ENCODE measurements around the gene TMEM266. TPM values are rescaled to one million over a fixed set of nuclear protein-coding genes. Genes with fewer than 3 reads are reported as not detected.

Gene TMEM266
- total RNA-seq, 1 experiment from 2014 or later, result 0.10 TPM

DNA sequence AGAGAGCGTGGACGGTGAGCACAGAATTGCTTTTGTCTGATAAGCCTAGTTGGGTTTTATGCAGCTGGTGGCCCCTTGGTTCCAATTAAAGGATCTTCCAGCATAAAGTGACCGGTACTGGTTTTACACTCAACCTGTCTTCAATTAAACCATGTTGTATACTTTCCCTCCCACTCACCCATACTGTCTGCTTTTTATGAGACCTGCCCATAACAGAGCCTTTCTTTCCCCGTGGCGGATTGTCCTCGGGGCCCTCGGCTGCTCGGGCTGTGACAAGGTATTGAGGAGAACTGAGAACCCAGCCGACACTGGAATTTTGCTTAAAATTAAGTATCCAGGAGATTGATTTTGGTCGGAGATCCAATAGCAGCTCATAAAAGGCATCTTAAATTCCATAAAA is 98.4 kb downstream of the TMEM266 start:
- Histone ChIP-seq H3K4me1 (peaks cover 3% of the 10 kb centered on the region; the same call in 1 of the 2 replicates), H3K27ac (no peak overlapping the region), H3K27me3 (peaks cover 8% of the 10 kb centered on the region), H3K36me3 (no peaks in the 10 kb centered on the region), H3K9me3 (replicated peaks) (no peaks in the 10 kb centered on the region), H3K4me3 (no peak overlapping the region)
- no peak for DNase-seq

DNA sequence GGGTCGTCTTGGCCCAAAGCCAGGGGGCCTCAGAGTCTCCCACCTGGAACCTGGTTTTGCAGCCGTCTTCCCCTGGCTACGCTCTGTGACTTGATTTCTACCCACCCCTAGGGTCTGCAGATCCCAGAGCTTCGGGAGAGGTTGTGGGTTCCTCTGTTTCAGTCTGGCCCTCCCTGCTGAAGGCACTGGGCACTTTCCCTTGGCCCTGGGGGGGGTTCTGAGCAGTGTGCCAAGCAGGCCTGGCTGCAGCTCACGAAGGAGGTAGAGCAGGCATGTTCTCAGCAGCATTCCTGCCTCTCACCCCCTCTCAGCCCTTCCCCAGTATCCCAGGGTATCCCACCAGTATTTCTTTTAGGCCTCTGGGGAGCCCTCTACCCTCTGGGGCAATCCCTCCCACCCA is 99.0 kb downstream of the TMEM266 start:
- H3K27ac ChIP-seq, result no peak overlapping the region
- peaks cover 6% of the 10 kb centered on the region for H3K27me3 ChIP-seq
- no peaks in the 10 kb centered on the region for H3K36me3 ChIP-seq
- DNase-seq, result no peak
- H3K4me1 ChIP-seq, result peaks cover 7% of the 10 kb centered on the region; the same call in 1 of the 2 replicates
- H3K9me3 ChIP-seq (replicated peaks), result no peaks in the 10 kb centered on the region
- no peak overlapping the region for H3K4me3 ChIP-seq

DNA sequence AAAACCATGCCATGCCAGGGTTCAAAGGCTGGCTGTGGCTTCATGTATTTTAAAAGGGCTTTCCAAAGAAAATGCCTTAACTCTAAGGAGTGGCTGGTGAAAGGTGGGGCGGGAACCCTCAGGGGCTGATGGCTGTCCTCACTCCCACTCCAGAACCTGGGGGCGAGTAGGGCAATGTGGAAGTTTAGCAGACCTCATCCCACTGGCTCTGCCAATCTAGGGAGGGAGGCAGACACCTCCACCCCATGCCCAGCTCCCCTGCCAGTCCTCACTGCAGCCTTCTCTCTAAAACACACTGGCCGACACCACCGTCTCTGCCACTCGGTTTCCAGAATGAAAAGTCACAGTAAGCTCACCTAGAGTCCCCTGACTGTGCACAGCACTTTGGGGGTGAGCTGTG is 99.5 kb downstream of the TMEM266 start:
- Histone ChIP-seq H3K27me3 (peaks cover 5% of the 10 kb centered on the region; the same call in 1 of the 2 replicates), H3K4me1 (peaks cover 7% of the 10 kb centered on the region; the same call in 1 of the 2 replicates), H3K9me3 (replicated peaks) (no peaks in the 10 kb centered on the region), H3K4me3 (no peak overlapping the region), H3K36me3 (no peaks in the 10 kb centered on the region), H3K27ac (no peak overlapping the region)
- DNase-seq, result no peak

DNA sequence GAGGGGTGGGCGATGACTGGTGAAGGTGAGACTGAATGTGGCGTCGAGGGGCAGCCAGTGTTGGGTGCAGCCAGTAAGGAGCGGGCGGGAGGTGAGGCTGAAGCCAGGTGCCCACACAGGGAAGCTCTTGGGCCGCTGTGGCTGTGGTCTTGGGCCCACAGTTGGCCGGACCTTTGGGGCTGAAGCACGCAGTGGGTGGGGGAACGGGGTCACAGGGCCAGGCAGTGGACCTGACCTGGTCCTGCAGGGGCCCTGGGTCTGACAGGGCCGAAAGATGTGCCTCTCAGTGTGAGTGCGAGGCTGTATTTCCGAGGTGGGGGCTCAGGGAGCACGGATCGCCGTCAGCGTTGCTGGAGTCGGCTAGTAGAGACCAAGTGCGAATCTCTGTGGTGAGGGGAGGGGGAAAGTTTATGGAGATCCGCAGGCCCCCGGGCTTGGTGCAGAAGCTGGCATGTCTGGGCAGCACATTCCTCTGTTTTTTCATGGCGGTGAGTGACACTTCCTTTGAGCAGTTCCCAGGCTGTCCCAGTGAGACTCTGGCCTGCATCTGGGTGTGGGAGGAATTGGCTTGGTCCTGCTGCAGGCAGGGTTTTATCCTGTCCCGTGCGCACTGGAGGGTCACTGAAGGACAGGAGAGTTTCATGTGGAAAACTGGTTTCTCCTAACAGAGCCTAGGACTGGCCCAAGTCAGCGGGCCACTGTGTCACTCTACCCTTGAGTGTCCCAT is 100.8 kb downstream of the TMEM266 start:
- H3K27ac ChIP-seq, result no peak overlapping the region
- H3K4me1 ChIP-seq, result peaks cover 7% of the 10 kb centered on the region; the same call in 1 of the 2 replicates
- no peaks in the 10 kb centered on the region for H3K36me3 ChIP-seq
- H3K4me3 ChIP-seq, result no peak overlapping the region
- H3K9me3 ChIP-seq (replicated peaks), result no peaks in the 10 kb centered on the region
- no peak for DNase-seq
- H3K27me3 ChIP-seq, result peaks cover 5% of the 10 kb centered on the region; the same call in 1 of the 2 replicates

DNA sequence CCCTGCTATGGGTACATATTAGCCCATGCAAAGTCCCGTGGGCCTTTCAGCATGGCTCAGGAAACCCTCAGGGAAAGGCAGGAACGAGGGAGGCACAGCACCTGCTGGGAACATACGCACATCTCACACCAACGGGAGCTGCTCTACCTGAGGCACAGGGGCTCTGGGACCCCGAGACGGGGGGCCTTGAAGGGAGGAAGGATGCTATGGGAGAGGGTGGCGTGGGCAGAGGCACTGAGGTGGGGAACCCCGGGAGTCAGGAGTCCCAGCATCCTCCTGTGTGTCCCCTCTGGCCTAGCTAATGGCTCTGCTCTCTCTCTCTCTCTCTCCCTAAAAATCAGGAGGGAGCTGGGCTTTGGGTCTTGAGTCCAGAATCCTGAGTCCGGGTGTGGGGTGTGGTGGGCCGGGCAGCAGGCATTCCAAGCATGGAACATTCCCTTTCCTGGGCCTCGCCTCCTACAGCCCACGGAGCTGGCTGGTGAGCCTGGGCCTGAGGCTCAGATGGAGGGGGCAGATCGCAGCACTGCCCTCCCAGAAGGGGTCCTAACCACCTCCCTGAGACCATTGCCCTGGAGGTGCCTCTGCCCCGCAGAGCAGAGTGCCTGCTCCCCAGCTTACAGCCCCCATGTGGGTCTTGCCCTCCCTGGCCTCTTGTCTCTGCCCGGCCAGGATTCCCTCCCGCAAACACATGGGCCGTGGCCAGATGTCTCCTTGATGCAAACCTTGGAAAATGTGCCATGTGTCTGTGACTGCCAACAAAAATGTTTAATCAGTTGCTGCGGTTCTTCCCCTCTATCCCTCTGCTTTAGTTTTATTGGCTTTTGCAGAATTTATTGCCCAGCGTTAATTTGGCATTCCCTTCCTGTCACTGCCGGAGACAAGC is 101.6 kb downstream of the TMEM266 start:
- peak; percentile 26 to 32 for DNase-seq
- Histone ChIP-seq H3K4me1 (peaks cover 7% of the 10 kb centered on the region; the same call in 1 of the 2 replicates), H3K9me3 (replicated peaks) (no peaks in the 10 kb centered on the region), H3K36me3 (no peaks in the 10 kb centered on the region), H3K4me3 (peak overlapping the region; percentile 17), H3K27ac (no peak overlapping the region), H3K27me3 (peaks cover 5% of the 10 kb centered on the region; the same call in 1 of the 2 replicates)

DNA sequence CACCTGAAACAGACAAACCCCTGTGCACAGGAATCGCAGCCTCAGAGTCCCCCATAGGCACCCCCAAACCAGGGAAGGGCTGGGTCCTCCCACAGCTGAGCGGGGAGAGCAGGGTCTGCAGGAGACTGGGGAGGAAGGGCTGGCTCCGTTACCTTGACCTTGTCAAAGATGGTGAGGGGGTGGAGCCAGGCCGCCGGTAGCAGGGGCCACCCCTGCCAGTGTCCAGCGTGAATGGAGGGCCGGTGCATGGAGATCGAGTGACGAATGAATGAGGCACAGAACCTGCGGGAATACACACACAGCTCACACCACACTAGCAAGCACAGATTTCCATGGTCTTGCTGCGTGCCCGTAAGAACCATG is 102.2 kb downstream of the TMEM266 start:
- no peaks in the 10 kb centered on the region for H3K9me3 ChIP-seq (replicated peaks)
- H3K27me3 ChIP-seq, result peaks cover 5% of the 10 kb centered on the region; the same call in 1 of the 2 replicates
- H3K27ac ChIP-seq, result no peak overlapping the region
- no peaks in the 10 kb centered on the region for H3K36me3 ChIP-seq
- peaks cover 7% of the 10 kb centered on the region; the same call in 1 of the 2 replicates for H3K4me1 ChIP-seq
- peak overlapping the region; percentile 17 for H3K4me3 ChIP-seq
- no peak for DNase-seq

DNA sequence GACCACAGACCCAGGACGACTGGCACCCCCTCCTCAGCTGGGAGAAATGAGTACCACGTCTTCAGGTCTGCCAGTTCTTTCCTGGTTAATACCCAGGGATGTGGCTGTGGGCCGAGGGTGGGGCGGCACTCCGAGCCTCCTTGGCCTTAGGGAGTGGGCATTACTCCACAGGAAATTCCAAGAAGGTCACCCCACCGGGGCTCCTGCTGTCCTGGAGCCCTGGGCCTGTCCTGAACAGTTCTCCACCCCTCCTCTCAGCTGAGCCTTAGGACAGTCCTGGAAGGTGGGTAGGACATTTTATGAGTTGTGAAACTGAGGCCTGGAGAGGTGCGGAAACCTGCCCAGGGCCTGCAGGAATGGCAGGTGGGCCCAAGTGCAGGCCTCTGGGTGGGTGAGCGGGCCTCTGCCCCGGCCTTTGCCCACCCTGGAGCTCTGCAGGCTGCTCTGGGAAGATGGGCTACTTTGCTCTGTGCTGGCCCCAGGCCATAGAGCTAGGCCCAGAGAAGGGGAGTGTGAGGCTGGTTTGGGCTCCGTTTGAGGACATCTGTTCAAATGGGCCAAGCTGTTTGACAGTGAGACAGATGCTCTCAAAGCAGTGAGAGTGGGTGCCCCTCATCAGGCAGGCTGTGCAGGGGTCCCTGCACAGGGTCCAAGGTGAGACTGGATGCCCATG is 103.1 kb downstream of the TMEM266 start:
- H3K9me3 ChIP-seq (replicated peaks), result no peaks in the 10 kb centered on the region
- H3K36me3 ChIP-seq, result no peaks in the 10 kb centered on the region
- H3K27ac ChIP-seq, result no peak overlapping the region
- peaks cover 5% of the 10 kb centered on the region; the same call in 1 of the 2 replicates for H3K27me3 ChIP-seq
- no peak overlapping the region for H3K4me3 ChIP-seq
- DNase-seq, result no peak
- peaks cover 7% of the 10 kb centered on the region; the same call in 1 of the 2 replicates for H3K4me1 ChIP-seq

DNA sequence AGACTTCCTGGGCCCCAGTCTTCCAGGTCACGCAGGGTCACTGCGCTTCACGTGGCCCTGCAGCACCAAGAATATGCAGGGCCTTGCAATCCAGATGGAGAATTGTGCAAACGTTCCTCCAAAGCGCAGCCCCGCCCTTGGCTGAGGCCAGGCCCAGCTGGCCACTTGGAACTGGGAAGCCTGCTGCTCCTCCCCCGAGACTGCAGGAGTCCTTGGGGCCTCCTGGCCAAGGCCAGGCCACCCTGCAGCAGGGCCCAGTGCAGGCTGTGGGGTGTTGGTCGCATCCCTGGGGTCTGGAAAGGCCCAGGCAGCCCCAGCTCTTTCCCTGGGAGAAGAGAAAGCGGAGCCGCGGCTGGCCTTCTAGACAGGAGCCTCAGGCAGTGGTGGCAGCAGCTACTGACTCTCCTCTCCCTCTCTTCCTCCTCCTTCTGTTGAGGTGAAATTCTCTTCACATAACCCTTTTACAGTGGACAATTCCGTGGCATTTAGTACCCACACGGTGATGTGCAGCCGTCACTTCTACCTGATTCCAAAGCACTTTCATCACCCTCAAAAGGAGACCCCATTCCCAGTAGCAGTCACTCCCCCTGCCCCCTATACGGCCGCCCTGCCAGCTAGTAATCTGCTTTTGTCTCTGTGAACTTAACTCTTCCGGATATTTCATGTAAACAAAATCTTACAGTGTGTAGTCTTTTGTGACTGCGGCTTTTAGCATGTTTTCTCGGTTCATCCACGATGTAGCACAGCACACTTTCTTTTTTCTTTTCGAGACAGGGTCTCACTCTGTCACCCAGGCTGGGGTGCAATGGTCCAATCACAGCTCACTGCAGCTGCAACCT is 103.9 kb downstream of the TMEM266 start:
- Histone ChIP-seq H3K9me3 (replicated peaks) (no peaks in the 10 kb centered on the region), H3K4me3 (no peak overlapping the region), H3K27me3 (peaks cover 1% of the 10 kb centered on the region; the same call in 1 of the 2 replicates), H3K36me3 (no peaks in the 10 kb centered on the region), H3K4me1 (peaks cover 12% of the 10 kb centered on the region), H3K27ac (no peak overlapping the region)
- peak in 1 of 2 experiments; percentile 30 for DNase-seq

DNA sequence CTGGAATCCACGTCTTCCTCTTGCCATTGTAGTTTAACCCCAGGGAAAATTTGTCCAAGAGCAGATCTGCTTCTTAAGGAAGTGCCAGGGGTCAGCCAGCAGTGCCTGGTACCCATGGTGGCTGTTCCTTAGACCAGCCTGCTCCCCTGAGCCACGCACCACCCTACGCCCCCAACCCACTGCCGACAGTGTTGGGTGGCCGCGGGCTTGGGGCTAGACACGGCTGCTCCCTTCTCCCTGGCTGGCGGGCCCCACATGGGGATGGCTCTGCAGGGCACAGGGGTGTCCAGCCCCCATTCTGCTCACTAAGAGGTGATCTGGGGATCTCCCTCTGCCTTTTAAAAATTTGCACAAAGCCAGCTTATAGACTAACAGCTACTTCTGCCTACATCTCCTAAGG is 104.8 kb downstream of the TMEM266 start:
- DNase-seq, result no peak
- H3K27me3 ChIP-seq, result no peaks in the 10 kb centered on the region
- peaks cover 12% of the 10 kb centered on the region for H3K4me1 ChIP-seq
- H3K27ac ChIP-seq, result no peak overlapping the region
- H3K9me3 ChIP-seq (replicated peaks), result no peaks in the 10 kb centered on the region
- no peak overlapping the region for H3K4me3 ChIP-seq
- H3K36me3 ChIP-seq, result no peaks in the 10 kb centered on the region

DNA sequence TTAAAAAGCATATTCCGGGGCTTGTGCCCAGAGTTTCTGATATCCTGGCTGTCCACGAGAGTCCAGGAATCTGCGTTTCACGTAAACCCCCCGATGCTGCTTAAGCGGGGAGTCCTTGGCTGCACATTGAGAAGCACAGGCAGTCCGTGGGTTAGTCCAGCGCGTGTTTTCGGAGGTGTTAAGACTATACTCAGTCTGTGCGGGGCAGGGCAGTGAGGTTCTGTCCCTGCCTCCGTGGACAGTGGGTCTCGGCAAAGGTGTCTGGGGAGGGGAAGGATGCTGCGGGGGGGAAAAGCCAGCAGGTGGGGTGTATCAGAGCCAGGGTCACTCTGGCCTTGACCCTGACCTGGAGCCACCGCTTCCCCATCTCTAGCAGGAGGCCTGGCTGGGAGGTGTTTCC is 106.2 kb downstream of the TMEM266 start:
- no peak for DNase-seq
- Histone ChIP-seq H3K27ac (no peak overlapping the region), H3K36me3 (no peaks in the 10 kb centered on the region), H3K9me3 (replicated peaks) (no peaks in the 10 kb centered on the region), H3K4me1 (peaks cover 12% of the 10 kb centered on the region), H3K27me3 (no peaks in the 10 kb centered on the region), H3K4me3 (no peak overlapping the region)

DNA sequence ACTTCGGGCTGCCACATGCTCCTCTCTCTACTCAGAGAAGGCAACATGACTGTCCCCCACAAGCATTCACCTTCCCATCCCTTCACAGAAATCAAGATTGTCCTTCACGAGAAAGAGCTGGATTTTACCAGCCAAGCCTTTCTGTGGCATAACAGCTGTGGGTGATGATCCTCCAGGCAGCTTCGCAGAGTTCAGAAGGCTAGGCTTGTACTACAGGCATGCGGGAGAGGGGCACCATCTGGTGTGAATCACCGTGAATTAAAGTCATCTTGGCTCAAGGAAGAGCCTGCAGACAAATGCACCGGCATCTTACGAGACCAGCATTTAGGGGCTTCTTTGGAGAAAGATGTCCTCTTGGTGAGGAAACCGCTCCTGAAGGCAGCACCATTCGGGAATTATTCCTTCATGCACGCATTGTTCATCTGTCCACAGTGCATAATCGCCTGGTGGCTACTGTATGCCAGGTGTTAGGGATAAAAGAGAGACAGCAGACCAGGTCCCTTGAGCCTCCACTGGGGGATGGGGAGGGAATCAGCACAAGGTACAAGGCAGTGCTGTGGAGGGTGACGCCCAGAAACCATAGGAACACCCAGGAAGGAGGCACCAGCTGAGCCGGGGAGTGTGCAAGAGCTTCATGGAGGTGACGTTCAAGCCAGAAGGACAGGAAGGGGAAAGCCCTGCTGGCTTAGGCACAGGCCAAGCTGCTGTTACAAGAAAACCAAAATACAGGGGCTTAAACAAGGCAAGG is 108.6 kb downstream of the TMEM266 start:
- H3K36me3 ChIP-seq, result no peaks in the 10 kb centered on the region
- peaks cover 7% of the 10 kb centered on the region for H3K4me1 ChIP-seq
- H3K4me3 ChIP-seq, result peak overlapping the region; percentile 45
- H3K27ac ChIP-seq, result no peak overlapping the region
- peak in 1 of 2 experiments; percentile 39 for DNase-seq
- H3K9me3 ChIP-seq (replicated peaks), result no peaks in the 10 kb centered on the region
- no peaks in the 10 kb centered on the region for H3K27me3 ChIP-seq

DNA sequence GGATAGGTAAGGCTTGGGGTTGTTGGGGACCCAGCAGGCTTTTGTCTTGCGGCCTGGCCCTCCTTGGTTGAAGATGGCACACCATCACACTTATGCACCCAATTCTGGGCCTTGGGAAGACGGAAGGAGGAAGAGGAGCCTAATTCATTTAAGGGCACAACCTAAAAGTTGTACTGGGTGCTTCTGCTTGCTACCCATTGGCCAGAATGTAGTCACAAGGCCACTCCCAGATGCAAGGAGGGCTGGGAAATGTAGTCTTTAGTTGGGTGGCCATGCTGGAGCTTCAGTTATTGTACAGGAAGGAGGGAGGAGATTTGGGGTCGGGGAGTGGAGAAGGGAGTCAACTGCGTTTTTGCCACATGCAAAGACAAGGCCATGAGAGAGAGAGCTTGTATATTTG is 109.2 kb downstream of the TMEM266 start:
- Histone ChIP-seq H3K4me1 (peaks cover 6% of the 10 kb centered on the region; the same call in 1 of the 2 replicates), H3K9me3 (replicated peaks) (no peaks in the 10 kb centered on the region), H3K36me3 (no peaks in the 10 kb centered on the region), H3K4me3 (peak overlapping the region; percentile 45), H3K27ac (no peak overlapping the region), H3K27me3 (no peaks in the 10 kb centered on the region)
- peak; percentile 52 to 68 for DNase-seq
